Endothelial cell of umbilical vein (primary cell): ENCODE measurements around the gene GEMIN4. TPM values are rescaled to one million over a fixed set of nuclear protein-coding genes. Genes with fewer than 3 reads are reported as not detected.

Experiments used
- BruUV-seq: library from RNA; stranded (reverse); fragments of 400-500 nt; replicated peaks from 2 replicates; lab custom pipeline; 2021; lab: Mats Ljungman, UMichigan
- CTCF ChIA-PET: fragments of 300-600, 350-600 bp; sonication (Branson Sonifier 250); formaldehyde crosslinking; loops from one replicate; lab custom pipeline; 2021; ENCODE audit warnings: antibody characterized with exemption, inconsistent platforms; lab: Charles Lee
- POLR2A ChIA-PET: fragments of 300-600, 350-600 bp; sonication (Branson Sonifier 250); formaldehyde crosslinking; loops from one replicate; lab custom pipeline; 2021; ENCODE audit warnings: antibody characterized with exemption, inconsistent platforms; lab: Charles Lee
- DNase-seq: peaks from one replicate; pipeline ENCODE4 v3.0.0-alpha.2; 2011; ENCODE audit warnings: low read depth, low spot score
- FAIRE-seq: peaks from 2 replicates; lab custom pipeline; 2011; peaks lifted over from hg19 to GRCh38; lab: Jason Lieb, UNC
- H2AFZ ChIP-seq: 2 replicates; pipeline ENCODE4 v1.6.0; 2012; ENCODE audit warnings: low read depth, low read length, control low read depth, inconsistent platforms
- H3K27ac ChIP-seq: 2 replicates; pipeline ENCODE4 v1.5.1; 2011; ENCODE audit warnings: low read depth, mild to moderate bottlenecking, control low read depth, low read length, moderate library complexity; ENCODE audit not compliant: insufficient read depth
- H3K27me3 ChIP-seq, 2 experiments: 2 replicates each; pipeline versions ENCODE4 v1.6.0 to v1.6.1; 2011; ENCODE audit warnings: low read length in 2 of 2, mixed read lengths in 1 of 2; ENCODE audit not compliant: control insufficient read depth in 2 of 2, insufficient read depth in 2 of 2
- H3K36me3 ChIP-seq, 2 experiments: 2 replicates in 1 of 2; 3 replicates in 1 of 2; pipeline ENCODE4 v1.5.1; 2011; ENCODE audit warnings: low read length in 2 of 2, mild to moderate bottlenecking in 1 of 2, moderate library complexity in 1 of 2; ENCODE audit not compliant: control insufficient read depth in 2 of 2, insufficient read depth in 2 of 2; ENCODE audit errors: extremely low read depth in 1 of 2
- H3K4me1 ChIP-seq: 3 replicates; pipeline ENCODE4 v1.5.1; 2011; ENCODE audit warnings: mild to moderate bottlenecking, low read length; ENCODE audit not compliant: control insufficient read depth, insufficient read depth; ENCODE audit errors: extremely low read depth
- H3K4me2 ChIP-seq: 2 replicates; pipeline ENCODE4 v1.6.1; 2011; ENCODE audit warnings: low read length, control low read depth, mixed read lengths; ENCODE audit not compliant: insufficient read depth
- H3K4me3 ChIP-seq, 3 experiments: fragments of 200-600 bp in 1 of 3; sonication (generic), shearing (Covaris generic) in 1 of 3; replicated peaks in 1 of 3; 2 replicates each; pipeline ENCODE4 v1.5.1; 2011 to 2016; ENCODE audit warnings: control low read depth in 3 of 3, low read length in 3 of 3, mild to moderate bottlenecking in 2 of 3, inconsistent platforms in 1 of 3, low read depth in 1 of 3, moderate library complexity in 1 of 3; ENCODE audit not compliant: insufficient read depth in 1 of 3
- H3K79me2 ChIP-seq: 2 replicates; pipeline ENCODE4 v1.6.0; 2012; ENCODE audit warnings: low read length, inconsistent platforms; ENCODE audit not compliant: control insufficient read depth, insufficient read depth
- H3K9ac ChIP-seq: replicated peaks from 2 replicates; pipeline ENCODE3; 2011; ENCODE audit warnings: low read length, control low read depth; ENCODE audit not compliant: insufficient read depth; ENCODE audit errors: extremely low read depth
- H3K9me1 ChIP-seq: replicated peaks from 3 replicates; pipeline ENCODE4 v1.6.0; 2011; ENCODE audit warnings: mild to moderate bottlenecking, low read length; ENCODE audit not compliant: control insufficient read depth, insufficient read depth; ENCODE audit errors: extremely low read depth
- H3K9me3 ChIP-seq: replicated peaks from 2 replicates; pipeline ENCODE4 v1.5.1; 2012; ENCODE audit warnings: low read length, inconsistent platforms; ENCODE audit not compliant: control insufficient read depth, insufficient read depth
- H4K20me1 ChIP-seq: replicated peaks from 2 replicates; pipeline ENCODE3; 2011; ENCODE audit warnings: mild to moderate bottlenecking, low read length; ENCODE audit not compliant: control insufficient read depth, insufficient read depth; ENCODE audit errors: extremely low read depth
- EZH2 ChIP-seq: IDR thresholded peaks from 2 replicates; pipeline ENCODE4 v1.6.1; 2012; ENCODE audit warnings: borderline replicate concordance, low read depth, mild to moderate bottlenecking, moderate library complexity, low read length, inconsistent platforms; ENCODE audit not compliant: severe bottlenecking
- FOS ChIP-seq: IDR thresholded peaks from 2 replicates; pipeline ENCODE4 v1.6.1; 2011; ENCODE audit warnings: mild to moderate bottlenecking, low read length, moderate library complexity, borderline replicate concordance; ENCODE audit not compliant: insufficient read depth
- GATA2 ChIP-seq: IDR thresholded peaks from 2 replicates; pipeline ENCODE4 v1.7.0; 2011; ENCODE audit warnings: low read depth, mild to moderate bottlenecking, moderate library complexity, mixed read lengths, low read length; ENCODE audit not compliant: insufficient read length, insufficient read depth
- JUN ChIP-seq: IDR thresholded peaks from 2 replicates; pipeline ENCODE4 v1.6.1; 2011; ENCODE audit warnings: borderline replicate concordance, low read depth; ENCODE audit not compliant: insufficient read length, insufficient read depth
- POLR2AphosphoS5 ChIP-seq: IDR thresholded peaks from 2 replicates; pipeline ENCODE4 v1.6.1; 2012; ENCODE audit warnings: low read depth, mild to moderate bottlenecking, control low read depth, low read length, moderate library complexity; ENCODE audit not compliant: insufficient read depth
- dilution Hi-C: fragments of 300-500 bp; cut with MboI; formaldehyde crosslinking; loops from one replicate; pipeline ENCODE4 v1.15.0; 2019; ENCODE audit warnings: low sequenced_read_pairs; ENCODE audit not compliant: extremely low pct_ligation_motif_present
- intact Hi-C: fragments of 100-400 bp; cut with micrococcal nuclease; formaldehyde crosslinking; loops from one replicate; pipeline ENCODE4 v1.10.0; 2022
- polyA plus RNA-seq, 4 experiments: library from polyadenylated mRNA; depleted of rRNA in 3 of 4; stranded (reverse) in 3 of 4; unstranded in 1 of 4; fragments of >200 nt; gene quantifications; 2 replicates each; pipeline versions ENCODE4 v1.2.1 to v1.2.3, GENCODE V29; 2011 to 2012; ENCODE audit warnings: missing spikeins in 1 of 4
- total RNA-seq: library from RNA; stranded (reverse); gene quantifications from 2 replicates; pipeline ENCODE4 v1.2.3, GENCODE V29; 2021
- TF ChIP-seq, protein P1 (sequence below): IDR thresholded peaks from 2 replicates; pipeline ENCODE4 v1.6.1; 2011; ENCODE audit not compliant: insufficient read depth, insufficient read length
- TF ChIP-seq, protein P2 (sequence below), 2 donors: IDR thresholded peaks; 1 replicate in 1 of 2; 2 replicates in 1 of 2; pipeline ENCODE4 v1.5.1; 2011; ENCODE audit warnings: low read length in 2 of 2, mild to moderate bottlenecking in 2 of 2, moderate library complexity in 2 of 2, control low read depth in 1 of 2, inconsistent platforms in 1 of 2, low read depth in 1 of 2; ENCODE audit not compliant: insufficient read depth in 1 of 2; ENCODE audit errors: extremely low read depth in 1 of 2

The GEMIN4 gene
- total and polyA plus RNA-seq, 2 donors (not counting 3 experiments of a cell fraction or from before 2014, with no cell fraction given) = 23.5 to 29.9 TPM

DNA sequence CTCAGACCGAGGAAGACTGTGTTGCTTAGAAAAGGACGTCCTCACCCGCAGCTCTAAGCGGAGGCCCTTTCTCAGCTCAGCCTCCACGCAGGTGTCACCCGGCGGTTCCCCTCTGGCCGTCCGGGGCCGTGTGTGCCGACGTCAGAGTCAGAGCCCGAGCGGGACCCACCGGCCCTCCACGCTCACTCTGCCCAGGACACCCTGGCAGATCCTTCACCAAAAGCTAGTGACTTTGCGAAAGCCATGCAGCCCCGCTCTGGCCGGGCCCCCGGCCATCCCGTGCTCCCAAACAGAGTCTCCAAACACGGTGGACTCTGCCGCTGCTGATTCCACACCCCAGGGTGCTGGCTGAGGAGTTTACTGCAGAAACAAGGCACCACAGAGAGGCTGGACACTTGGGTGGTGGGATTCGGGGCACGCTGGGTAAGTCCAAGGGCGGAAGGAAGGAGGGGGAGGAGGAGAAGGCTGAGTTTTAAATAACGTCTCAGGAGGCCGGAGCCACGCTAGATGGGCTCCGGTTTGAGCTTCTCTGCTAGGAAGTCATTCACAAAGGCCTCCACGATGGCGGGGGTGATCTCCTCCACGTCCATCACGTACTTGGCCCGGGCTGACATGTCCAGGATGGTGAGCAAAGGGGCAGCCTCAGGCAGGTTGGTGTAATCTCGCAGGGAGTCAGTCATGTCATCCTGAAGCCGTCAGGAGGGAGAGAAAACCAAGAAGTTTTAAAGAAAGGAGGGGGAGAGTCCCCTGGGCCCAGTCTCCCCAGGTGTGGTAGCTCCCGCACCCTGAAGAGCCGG is 48.6 kb upstream of the GEMIN4 start:
- no peaks in the 10 kb centered on the region for H4K20me1 ChIP-seq
- no peaks in the 10 kb centered on the region for H3K9me1 ChIP-seq
- H3K4me3 ChIP-seq = no peak overlapping the region
- no peak overlapping the region for H2AFZ ChIP-seq
- H3K27ac ChIP-seq = no peak overlapping the region
- H3K4me2 ChIP-seq = no peak overlapping the region
- no TSS peak for BruUV-seq
- no peaks in the 10 kb centered on the region for H3K27me3 ChIP-seq
- intact Hi-C loops (no loop called here), dilution Hi-C loops (no loop called here)
- FAIRE-seq = no peak
- no peaks in the 10 kb centered on the region for H3K4me1 ChIP-seq
- H3K9ac ChIP-seq = no peak overlapping the region
- H3K36me3 ChIP-seq = peaks cover 0 to 11% of the 10 kb centered on the region in 2 experiments
- H3K9me3 ChIP-seq = no peaks in the 10 kb centered on the region
- TF ChIP-seq, protein P1, sequence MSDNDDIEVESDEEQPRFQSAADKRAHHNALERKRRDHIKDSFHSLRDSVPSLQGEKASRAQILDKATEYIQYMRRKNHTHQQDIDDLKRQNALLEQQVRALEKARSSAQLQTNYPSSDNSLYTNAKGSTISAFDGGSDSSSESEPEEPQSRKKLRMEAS = no peak
- no peak for TF ChIP-seq GATA2
- TF ChIP-seq POLR2AphosphoS5 = no peak
- TF ChIP-seq, protein P2, sequence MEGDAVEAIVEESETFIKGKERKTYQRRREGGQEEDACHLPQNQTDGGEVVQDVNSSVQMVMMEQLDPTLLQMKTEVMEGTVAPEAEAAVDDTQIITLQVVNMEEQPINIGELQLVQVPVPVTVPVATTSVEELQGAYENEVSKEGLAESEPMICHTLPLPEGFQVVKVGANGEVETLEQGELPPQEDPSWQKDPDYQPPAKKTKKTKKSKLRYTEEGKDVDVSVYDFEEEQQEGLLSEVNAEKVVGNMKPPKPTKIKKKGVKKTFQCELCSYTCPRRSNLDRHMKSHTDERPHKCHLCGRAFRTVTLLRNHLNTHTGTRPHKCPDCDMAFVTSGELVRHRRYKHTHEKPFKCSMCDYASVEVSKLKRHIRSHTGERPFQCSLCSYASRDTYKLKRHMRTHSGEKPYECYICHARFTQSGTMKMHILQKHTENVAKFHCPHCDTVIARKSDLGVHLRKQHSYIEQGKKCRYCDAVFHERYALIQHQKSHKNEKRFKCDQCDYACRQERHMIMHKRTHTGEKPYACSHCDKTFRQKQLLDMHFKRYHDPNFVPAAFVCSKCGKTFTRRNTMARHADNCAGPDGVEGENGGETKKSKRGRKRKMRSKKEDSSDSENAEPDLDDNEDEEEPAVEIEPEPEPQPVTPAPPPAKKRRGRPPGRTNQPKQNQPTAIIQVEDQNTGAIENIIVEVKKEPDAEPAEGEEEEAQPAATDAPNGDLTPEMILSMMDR (IDR thresholded peaks at IDR 0.05; ENCODE audit: extremely low read depth in 1 of 2, insufficient read depth in 1 of 2, low read depth in 1 of 2, low read length in 2 of 2) = no peak
- no peak for TF ChIP-seq JUN
- TF ChIP-seq EZH2 = no peak
- no peak for TF ChIP-seq FOS
- ChIA-PET POLR2A (no interaction called here), CTCF (interaction anchor here (0.6 to 15.3 kb wide), 4 partner anchors 100 to 255 kb away, joined by 3 to 341 read pairs (median 6); partner anchors contain the start of genes NXN and TIMM22)
- no peak for DNase-seq
- H3K79me2 ChIP-seq = no peaks in the 10 kb centered on the region
